DMS79 treated with DMSO at 0.1 percent for 48 hours (cell line): ENCODE results near the gene CCDC85C.

Experiments
- DNase-seq: peaks from one replicate; lab custom pipeline; 2025; lab: John Stamatoyannopoulos, UW

CCDC85C gene

GRCh38 chr14:99522025-99522401, 82.0 kb downstream of the CCDC85C start:
- no peak for DNase-seq

GRCh38 chr14:99521176-99522024, 82.6 kb downstream of the CCDC85C start:
- no peak for DNase-seq

GRCh38 chr14:99520571-99521081, 83.4 kb downstream of the CCDC85C start:
- DNase-seq = no peak

- DNase-seq = no peak
Measured at GRCh38 chr14:99519931-99520421, 84.0 kb downstream of the CCDC85C start.

GRCh38 chr14:99519347-99519881, 84.6 kb downstream of the CCDC85C start:
- no peak for DNase-seq

GRCh38 chr14:99518441-99519346, 85.3 kb downstream of the CCDC85C start:
- DNase-seq = peak; percentile 80

GRCh38 chr14:99517643-99518381, 86.2 kb downstream of the CCDC85C start:
- no peak for DNase-seq

GRCh38 chr14:99516871-99517642, 87.0 kb downstream of the CCDC85C start:
- DNase-seq = no peak

- DNase-seq = no peak
Measured at GRCh38 chr14:99516156-99516870, 87.7 kb downstream of the CCDC85C start.

- DNase-seq = no peak
Measured at GRCh38 chr14:99515301-99516155, 88.5 kb downstream of the CCDC85C start.

- no peak for DNase-seq
Measured at GRCh38 chr14:99514552-99515300, 89.3 kb downstream of the CCDC85C start.

- DNase-seq = no peak
Measured at GRCh38 chr14:99513946-99514551, 90.0 kb downstream of the CCDC85C start.

- DNase-seq = no peak
Measured at GRCh38 chr14:99513183-99513694, 90.8 kb downstream of the CCDC85C start.

GRCh38 chr14:99512571-99513182, 91.3 kb downstream of the CCDC85C start:
- DNase-seq = no peak

- no peak for DNase-seq
Measured at GRCh38 chr14:99512110-99512449, 91.9 kb downstream of the CCDC85C start.

- no peak for DNase-seq
Measured at GRCh38 chr14:99511421-99512109, 92.4 kb downstream of the CCDC85C start.
